ENCODE results near the gene USP31.
"Not testable (repeated sequence)": the region's sequence is repeated elsewhere in the genome, so short reads cannot be mapped to it uniquely, and the experiment has no call there.

USP31 gene

DNA sequence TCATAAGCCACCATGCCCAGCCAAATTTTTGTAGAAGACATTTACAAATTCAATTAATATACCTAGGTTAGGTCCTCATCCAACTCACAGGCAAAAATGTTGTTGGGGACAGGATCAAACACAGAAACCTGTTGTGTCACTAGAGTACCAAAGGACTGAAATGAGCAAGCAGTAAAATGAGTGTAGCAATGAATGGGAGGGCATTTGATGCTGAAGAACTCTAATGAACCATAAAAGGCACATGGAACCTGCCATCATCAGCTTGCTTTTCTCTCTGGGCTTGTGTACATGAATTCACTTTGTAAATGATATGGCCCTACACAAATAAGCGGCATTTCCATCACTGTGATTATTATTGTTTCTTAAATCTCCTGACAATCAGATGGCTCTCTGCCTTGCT lies 17.8 kb downstream of the USP31 start:
- DNase-seq (ENCODE audit: low read depth), result no peak

DNA sequence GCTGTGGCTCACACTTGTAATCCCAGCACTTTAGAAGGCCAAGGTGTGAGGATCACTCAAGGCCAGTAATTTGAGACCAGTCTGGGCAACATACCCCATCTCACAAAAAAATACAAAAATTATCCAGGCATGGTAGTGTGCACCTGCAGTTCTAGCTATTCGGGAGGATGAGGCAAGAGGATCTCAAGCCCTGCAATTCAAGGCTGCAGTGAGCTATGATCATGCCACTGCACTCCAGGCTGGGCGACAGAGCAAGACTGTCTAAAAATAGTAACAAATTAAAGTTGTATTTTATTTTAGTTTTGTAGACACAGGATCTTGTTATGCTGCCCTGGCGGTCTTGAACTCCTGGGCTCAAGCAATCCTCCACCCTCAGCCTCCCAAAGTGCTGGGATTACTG lies 18.2 kb downstream of the USP31 start:
- DNase-seq (ENCODE audit: low read depth), result no peak

- DNase-seq (ENCODE audit: low read depth), result no peak
Observed at GRCh38 chr16:23129686-23130085, 19.6 kb downstream of the USP31 start.

GRCh38 chr16:23128056-23128455 lies 21.2 kb downstream of the USP31 start:
- no peak for DNase-seq (ENCODE audit: low read depth)

GRCh38 chr16:23125277-23125676 lies 24.0 kb downstream of the USP31 start:
- no peak for DNase-seq (ENCODE audit: low read depth)

DNA sequence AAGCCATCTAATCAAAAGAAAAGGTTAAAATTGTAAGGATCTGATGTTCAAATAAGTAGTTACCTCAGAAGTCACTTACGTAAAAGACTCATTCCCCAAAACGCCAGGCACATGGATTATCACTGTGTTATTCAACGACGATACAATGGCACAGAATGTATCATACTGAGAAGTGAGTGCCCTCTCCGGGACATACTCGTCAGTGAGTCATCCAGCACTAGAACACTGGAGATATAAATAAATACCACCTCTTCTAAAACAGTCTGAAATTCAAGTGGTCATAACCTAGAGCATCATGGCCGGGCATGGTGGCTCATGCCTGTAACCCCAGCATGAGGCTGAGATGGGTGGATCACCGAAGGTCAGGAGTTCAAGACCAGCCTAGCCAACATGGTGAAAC lies 24.9 kb downstream of the USP31 start:
- DNase-seq (ENCODE audit: low read depth), result peak; percentile 81

DNA sequence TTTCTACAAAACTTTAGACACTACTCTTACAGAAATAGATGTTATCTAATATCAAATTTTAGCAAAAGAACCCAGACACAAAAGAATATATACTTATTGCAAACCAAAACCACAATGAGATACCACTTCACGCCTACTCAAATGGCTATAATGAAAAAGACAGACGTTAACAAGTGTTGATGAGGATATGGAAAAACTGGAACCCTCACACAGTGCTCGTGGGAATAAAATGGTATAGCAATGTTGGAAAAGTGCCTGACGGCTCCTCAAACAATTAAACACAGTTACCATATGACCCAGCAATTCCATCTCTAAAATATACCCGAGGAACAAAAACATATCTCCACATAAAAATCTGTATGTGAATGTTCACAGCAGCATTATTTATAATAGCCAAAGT lies 27.1 kb downstream of the USP31 start:
- no peak for DNase-seq (ENCODE audit: low read depth)

GRCh38 chr16:23121024-23121423 lies 28.2 kb downstream of the USP31 start:
- no peak for DNase-seq (ENCODE audit: low read depth)

DNA sequence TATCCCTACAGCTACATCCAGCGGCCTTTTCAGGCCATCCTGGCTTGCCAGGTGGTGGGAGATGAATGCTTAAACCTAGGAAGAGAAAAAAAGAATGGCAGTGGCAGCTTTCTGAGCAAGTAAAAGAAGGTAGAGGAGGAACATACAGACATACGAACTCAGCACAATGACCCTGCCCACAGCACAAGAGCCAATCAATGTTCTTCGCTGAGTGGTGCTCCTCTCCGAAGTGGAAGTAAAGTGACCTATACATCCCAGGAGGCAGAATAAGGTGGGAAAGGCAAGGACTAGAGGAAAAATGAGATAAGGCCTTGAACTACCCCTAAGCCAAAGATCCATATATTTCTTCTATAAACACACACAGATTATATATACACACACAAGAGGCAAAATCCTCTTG lies 28.7 kb downstream of the USP31 start:
- DNase-seq (ENCODE audit: low read depth), result no peak

- no peak for DNase-seq (ENCODE audit: low read depth)
Observed at GRCh38 chr16:23119570-23119969, 29.7 kb downstream of the USP31 start.

DNA sequence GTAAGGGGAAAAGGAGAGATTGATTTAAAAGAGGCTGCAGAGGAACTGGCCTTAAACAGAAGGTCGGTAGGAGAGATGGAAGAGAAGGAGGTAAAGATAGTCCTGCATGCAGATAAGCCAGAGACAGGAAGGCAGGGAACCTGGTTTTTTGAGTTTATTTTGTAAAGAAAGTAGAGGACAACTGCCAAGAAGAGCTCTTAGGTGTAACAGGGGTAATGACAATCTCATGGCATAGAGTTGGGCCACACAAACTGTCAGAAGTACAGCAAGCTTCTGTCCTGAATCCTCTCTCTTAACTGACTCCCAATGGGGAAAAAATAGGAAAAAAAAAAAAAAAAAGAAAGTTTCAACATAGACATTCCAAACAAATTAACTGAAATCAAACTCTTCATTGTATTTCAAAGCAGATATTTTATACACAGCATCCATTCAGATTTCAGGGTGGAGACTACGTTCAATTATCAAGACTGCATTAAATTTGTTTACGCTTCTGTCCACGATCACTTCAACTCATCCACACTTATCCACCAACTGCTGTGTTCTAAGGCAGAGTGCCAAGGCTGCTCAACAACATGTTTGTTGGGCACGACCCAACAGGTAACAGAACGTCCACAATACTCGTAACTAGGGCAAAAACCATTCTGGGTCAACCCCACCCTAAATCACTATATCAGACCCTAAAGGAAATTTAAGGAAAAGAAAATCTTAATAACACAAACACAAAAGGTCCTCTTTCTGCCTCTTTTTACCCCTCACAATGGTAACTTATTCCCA lies 34.9 kb downstream of the USP31 start:
- DNase-seq (ENCODE audit: low read depth), result no peak

DNA sequence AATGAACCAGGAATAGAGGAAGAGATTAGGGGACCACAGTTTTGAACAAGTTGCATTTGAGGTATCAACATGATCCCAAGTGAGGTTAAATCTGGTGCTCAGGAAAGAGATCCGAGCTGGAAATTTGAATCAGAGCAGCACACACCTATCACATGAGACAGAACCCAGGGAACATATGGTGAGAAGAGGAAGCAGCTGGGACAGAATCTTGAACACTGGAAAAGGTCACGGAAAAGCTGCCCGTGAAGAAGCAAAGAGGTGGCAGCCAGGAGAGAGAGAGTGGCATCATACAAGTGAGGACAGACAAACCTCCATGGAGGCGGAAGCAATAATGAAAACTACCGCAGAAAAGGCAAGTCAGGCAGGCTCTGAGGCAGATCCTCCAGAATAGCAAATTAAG lies 36.1 kb downstream of the USP31 start:
- no peak for DNase-seq (ENCODE audit: low read depth)

GRCh38 chr16:23110257-23110899 lies 38.9 kb downstream of the USP31 start:
- DNase-seq (ENCODE audit: low read depth), result no peak

GRCh38 chr16:23107936-23108335 lies 41.3 kb downstream of the USP31 start:
- DNase-seq (ENCODE audit: low read depth), result no peak

- no peak for DNase-seq (ENCODE audit: low read depth)
Observed at GRCh38 chr16:23107117-23107516, 42.1 kb downstream of the USP31 start.

GRCh38 chr16:23105309-23105708 lies 43.9 kb downstream of the USP31 start:
- no peak for DNase-seq (ENCODE audit: low read depth)

DNA sequence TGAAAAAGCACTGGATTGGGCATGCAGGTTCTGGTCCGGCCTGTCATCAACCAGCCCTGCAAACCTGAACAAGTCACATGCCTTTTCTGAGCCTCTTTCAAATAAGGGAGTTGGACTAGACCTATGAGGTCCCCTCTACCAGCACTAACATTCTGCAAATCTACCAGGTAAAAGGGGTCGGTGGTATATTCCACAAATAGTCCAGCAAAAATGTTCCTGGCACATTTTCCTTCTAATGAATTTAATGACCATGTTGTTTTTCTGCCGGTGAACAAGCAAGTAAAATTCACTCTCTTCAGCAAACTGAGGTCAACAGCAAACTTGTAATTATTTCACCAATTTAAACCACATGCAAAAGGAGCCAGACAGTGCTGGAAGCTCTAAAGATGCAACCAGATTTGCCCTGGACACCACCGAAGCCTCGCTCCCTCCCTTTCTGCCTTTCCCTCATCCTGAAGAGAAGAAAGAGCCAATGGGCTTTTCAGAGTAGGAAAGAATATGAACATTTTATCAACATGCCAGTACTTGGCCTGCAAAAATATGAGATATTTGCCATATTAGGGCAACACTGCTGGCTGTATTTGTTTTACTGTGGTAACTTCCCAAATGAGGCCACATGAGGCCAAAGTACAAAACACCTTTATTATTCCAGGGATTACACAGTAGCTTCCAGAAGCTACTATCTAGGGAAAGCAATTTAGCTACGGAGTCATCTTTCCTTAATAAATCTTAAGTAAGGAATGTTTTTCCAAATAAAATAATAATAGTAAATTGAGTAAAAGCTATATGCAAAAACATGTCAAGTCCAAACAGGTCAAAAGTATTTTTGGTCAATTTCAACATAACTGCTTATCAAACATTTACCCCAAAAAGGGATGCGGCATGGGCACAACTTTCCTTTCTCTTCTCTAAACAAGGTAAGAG lies 45.0 kb downstream of the USP31 start:
- no peak for DNase-seq (ENCODE audit: low read depth)

- no peak for DNase-seq (ENCODE audit: low read depth)
Observed at GRCh38 chr16:23103603-23104002, 45.6 kb downstream of the USP31 start.

DNA sequence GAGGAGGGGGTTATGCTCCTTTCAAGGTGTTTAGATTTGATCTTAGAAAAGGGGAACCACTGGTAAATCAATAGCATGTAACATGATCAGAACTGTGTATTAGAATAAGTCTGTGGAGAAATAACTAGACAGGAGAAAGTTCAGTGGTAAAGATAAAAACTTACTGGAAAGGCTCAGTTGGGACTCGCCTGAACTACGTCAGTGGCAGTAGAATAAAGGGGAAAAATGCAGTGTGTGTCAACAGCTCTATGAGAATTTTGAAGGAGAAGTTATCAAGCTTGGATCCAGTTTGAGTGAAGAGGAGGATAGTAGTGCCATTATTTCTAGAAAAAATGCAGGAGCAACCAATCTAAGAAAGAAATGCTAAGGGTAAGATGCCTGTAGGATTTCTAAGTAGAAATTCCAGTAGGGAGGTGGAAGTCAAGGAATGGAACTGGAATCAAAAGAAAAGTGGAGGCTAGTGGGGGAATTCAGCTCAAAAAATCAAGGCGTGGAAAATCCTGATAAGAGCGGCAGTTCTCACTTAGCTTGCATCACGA lies 48.2 kb downstream of the USP31 start:
- no peak for DNase-seq (ENCODE audit: low read depth)

- not testable (repeated sequence) for DNase-seq (ENCODE audit: low read depth)
Observed at GRCh38 chr16:23096450-23096849, 52.8 kb downstream of the USP31 start.

DNA sequence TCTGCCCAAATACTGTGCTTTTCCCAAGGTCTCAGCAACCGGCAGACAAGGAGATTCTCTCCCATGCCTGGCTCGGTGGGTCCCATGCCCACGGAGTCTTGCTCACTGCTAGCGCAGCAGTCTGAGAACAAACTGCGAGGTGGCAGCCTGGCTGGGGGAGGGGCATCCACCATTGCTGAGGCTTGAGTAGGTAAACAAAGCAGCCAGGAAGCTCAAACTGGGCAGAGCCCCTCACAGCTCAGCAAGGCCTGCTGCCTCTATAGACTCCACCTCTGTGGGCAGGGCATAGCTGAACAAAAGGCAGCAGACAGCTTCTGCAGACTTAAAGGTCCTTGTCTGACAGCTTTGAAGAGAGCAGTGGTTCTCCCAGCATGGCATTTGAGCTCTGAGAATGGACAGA lies 55.1 kb downstream of the USP31 start:
- DNase-seq (ENCODE audit: low read depth), result not testable (repeated sequence)

DNA sequence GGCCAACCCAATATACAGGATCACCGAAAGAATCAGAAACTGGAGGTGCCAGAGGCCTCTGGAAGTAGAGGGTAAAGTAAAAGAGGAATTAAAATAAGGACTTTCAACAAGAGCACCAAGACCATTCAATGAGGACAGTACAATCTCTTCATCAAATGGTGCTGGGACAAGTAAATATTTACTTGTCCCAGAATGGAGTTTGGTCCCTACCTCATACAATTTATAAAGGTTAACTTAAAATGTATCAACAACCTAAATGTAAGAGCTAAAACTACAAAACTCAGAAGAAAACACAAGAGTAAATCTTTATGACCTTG lies 56.5 kb downstream of the USP31 start:
- DNase-seq (ENCODE audit: low read depth), result no peak
